Vagina (tissue), 2 donors: ENCODE data around the gene CASQ2. TPM values are rescaled to one million over a fixed set of nuclear protein-coding genes. Genes with fewer than 3 reads are reported as not detected.

Experiments used
- DNase-seq, 2 donors: peaks; one replicate each; pipeline ENCODE4 v3.0.0-alpha.2; 2017; ENCODE audit errors: extremely low spot score in 2 of 2
- H3K27ac ChIP-seq: fragments of 200-600 bp; sonication (generic); one replicate; pipeline ENCODE4 v1.5.1; 2019
- H3K27me3 ChIP-seq: fragments of 200-600 bp; sonication (generic); one replicate; pipeline ENCODE4 v1.5.1; 2019
- H3K36me3 ChIP-seq, 2 donors: fragments of 200-600 bp; sonication (generic); one replicate each; pipeline ENCODE4 v1.5.1; 2017 to 2019
- H3K4me1 ChIP-seq: fragments of 200-600 bp; sonication (generic); one replicate; pipeline ENCODE4 v1.5.1; 2019
- H3K4me3 ChIP-seq, 2 donors: fragments of 200-600 bp; sonication (generic); 1 replicate in 1 of 2; 2 replicates in 1 of 2; pipeline ENCODE4 v1.5.1; 2016 to 2019
- H3K9me3 ChIP-seq: fragments of 200-600 bp; sonication (generic); one replicate; pipeline ENCODE4 v1.5.1; 2019
- POLR2A ChIP-seq, 2 donors: fragments of 450-650 bp; IDR thresholded peaks; one replicate each; pipeline ENCODE4 v1.6.1; 2017; ENCODE audit warnings: antibody characterized with exemption in 2 of 2, mild to moderate bottlenecking in 2 of 2, moderate library complexity in 2 of 2
- POLR2AphosphoS5 ChIP-seq, 2 donors: sonication (generic); formaldehyde crosslinking; IDR thresholded peaks; one replicate each; pipeline ENCODE4 v1.9.0; 2017; ENCODE audit warnings: antibody characterized with exemption in 2 of 2, mild to moderate bottlenecking in 2 of 2, low read depth in 1 of 2; ENCODE audit not compliant: insufficient read depth in 1 of 2
- intact Hi-C: fragments of 100-400 bp; cut with DNase I; formaldehyde crosslinking; loops from one replicate; pipeline ENCODE4 v1.15.1; 2023
- total RNA-seq: library from RNA; depleted of rRNA; stranded (reverse); fragments of >200 nt; gene quantifications from one replicate; pipeline ENCODE4 v1.2.3, GENCODE V29; 2016
- TF ChIP-seq, protein P1 (sequence below), 3 experiments: fragments of 450-650 bp in 2 of 3; fragments of 200-600 bp in 1 of 3; sonication (generic) in 1 of 3; IDR thresholded peaks; one replicate each; pipeline ENCODE4 v1.5.1; 2017 to 2019; ENCODE audit warnings: antibody characterized with exemption in 3 of 3, mild to moderate bottlenecking in 2 of 3, moderate library complexity in 2 of 3

CASQ2 gene
- total RNA-seq, 1 donor from 2014 or later, result 3.2 TPM

DNA sequence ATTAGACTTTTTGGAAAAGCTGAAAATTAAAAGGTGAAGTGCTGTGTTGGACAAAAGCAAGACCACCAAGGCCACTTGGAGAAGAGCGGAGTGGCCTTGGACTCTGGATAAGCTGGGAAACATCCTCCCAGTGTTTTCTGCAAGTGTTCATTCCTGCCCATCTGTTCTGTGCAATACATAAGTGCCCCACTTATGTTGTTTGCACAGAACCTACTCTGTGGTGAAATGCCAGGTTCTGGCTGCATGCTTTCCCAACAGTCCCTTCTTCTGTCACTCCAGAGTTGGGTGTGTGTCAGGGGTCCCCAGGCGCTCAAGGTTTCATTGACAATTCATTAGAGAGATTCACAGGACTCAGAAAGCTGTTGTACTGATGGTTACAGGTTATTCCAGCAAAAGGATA, 42.1 kb upstream of the CASQ2 start:
- Histone ChIP-seq H3K4me3 (no peak overlapping the region), H3K27ac (no peak overlapping the region), H3K27me3 (no peaks in the 10 kb centered on the region), H3K9me3 (no peaks in the 10 kb centered on the region), H3K36me3 (no peaks in the 10 kb centered on the region), H3K4me1 (peaks cover 24% of the 10 kb centered on the region)
- intact Hi-C loops, result no loop called here
- no peak for DNase-seq
- TF ChIP-seq, protein P1, sequence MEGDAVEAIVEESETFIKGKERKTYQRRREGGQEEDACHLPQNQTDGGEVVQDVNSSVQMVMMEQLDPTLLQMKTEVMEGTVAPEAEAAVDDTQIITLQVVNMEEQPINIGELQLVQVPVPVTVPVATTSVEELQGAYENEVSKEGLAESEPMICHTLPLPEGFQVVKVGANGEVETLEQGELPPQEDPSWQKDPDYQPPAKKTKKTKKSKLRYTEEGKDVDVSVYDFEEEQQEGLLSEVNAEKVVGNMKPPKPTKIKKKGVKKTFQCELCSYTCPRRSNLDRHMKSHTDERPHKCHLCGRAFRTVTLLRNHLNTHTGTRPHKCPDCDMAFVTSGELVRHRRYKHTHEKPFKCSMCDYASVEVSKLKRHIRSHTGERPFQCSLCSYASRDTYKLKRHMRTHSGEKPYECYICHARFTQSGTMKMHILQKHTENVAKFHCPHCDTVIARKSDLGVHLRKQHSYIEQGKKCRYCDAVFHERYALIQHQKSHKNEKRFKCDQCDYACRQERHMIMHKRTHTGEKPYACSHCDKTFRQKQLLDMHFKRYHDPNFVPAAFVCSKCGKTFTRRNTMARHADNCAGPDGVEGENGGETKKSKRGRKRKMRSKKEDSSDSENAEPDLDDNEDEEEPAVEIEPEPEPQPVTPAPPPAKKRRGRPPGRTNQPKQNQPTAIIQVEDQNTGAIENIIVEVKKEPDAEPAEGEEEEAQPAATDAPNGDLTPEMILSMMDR (IDR thresholded peaks at IDR 0.05), result no peak

DNA sequence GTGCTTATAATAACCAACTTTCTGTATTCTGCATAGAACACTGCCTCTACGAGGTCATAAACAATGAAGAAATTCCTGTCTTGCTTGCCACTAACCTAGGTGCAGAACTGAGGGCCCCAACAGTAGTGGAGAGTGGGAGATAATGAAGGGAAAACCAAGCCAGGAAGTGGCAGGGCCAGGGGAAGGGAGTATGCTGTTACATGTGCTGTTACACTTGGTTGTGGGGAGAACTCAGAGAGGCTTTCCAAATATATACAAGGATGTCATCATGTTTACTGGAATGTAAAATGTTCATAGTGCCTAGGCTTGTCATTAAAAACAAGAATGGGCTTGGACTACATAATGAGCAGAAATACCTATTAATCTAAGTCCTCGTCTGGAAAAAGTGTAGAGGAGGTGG, 41.3 kb upstream of the CASQ2 start:
- H3K9me3 ChIP-seq, result no peaks in the 10 kb centered on the region
- no peak overlapping the region for H3K4me3 ChIP-seq
- TF ChIP-seq POLR2AphosphoS5 (IDR thresholded peaks at IDR 0.05; ENCODE audit: insufficient read depth in 1 of 2, low read depth in 1 of 2), result no peak
- H3K27ac ChIP-seq, result no peak overlapping the region
- DNase-seq, result no peak
- peaks cover 17% of the 10 kb centered on the region for H3K4me1 ChIP-seq
- intact Hi-C loops, result no loop called here
- H3K36me3 ChIP-seq, result no peaks in the 10 kb centered on the region
- H3K27me3 ChIP-seq, result no peaks in the 10 kb centered on the region

DNA sequence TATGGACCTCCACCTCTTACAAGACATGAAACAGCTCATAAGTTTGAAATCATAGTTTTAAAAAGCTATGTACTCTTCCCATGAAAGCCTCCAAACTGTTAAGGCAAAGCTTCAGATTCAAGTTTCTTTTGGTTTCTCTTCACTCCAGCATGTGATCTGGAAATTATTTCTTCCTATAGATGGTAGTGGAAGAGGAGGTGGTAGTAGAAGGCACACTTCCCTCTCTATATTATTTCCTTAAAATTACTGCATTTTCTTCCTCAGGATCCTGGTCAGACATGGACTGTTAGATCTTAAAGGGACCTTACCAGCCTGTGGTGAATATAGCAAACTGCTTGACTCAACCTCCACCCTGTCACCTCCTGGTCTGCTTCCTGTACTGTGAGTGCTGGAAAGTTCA, 40.6 kb upstream of the CASQ2 start:
- H3K27ac ChIP-seq, result no peak overlapping the region
- no peak for TF ChIP-seq POLR2AphosphoS5 (IDR thresholded peaks at IDR 0.05; ENCODE audit: insufficient read depth in 1 of 2, low read depth in 1 of 2)
- TF ChIP-seq, protein P1 (IDR thresholded peaks at IDR 0.05), result no peak
- no peak for TF ChIP-seq POLR2A (IDR thresholded peaks at IDR 0.05)
- intact Hi-C loops, result no loop called here

DNA sequence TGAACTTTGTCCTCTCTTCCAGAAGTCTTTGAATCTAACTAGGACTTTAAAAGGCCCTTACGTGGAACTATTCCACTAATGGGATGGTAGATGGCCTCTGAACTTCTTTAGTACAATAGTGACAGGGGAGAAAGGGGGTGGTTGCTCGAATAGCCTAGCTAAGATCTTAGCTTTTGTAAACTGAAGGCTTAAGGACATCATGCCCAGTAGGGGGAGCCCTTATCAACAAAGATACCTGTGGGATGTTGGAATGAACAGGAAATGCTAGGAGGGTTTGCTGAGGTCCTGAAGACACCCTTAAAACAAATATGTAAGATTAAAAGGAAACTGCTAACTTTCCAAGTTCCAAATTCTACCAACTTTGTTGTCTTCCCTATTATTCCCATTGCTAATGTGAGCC, 39.2 kb upstream of the CASQ2 start:
- H3K9me3 ChIP-seq, result no peaks in the 10 kb centered on the region
- H3K4me1 ChIP-seq, result peaks cover 13% of the 10 kb centered on the region
- no peaks in the 10 kb centered on the region for H3K36me3 ChIP-seq
- TF ChIP-seq, protein P1 (IDR thresholded peaks at IDR 0.05), result peak; percentile 11 to 65 (median 63)
- no peak for TF ChIP-seq POLR2AphosphoS5 (IDR thresholded peaks at IDR 0.05; ENCODE audit: insufficient read depth in 1 of 2, low read depth in 1 of 2)
- TF ChIP-seq POLR2A (IDR thresholded peaks at IDR 0.05), result no peak
- no peak overlapping the region for H3K4me3 ChIP-seq
- DNase-seq, result no peak
- no peak overlapping the region for H3K27ac ChIP-seq
- no peaks in the 10 kb centered on the region for H3K27me3 ChIP-seq
- intact Hi-C loops, result no loop called here

More for the DNA sequence above, 40.6 kb upstream of the CASQ2 start:
- Histone ChIP-seq H3K9me3 (no peaks in the 10 kb centered on the region), H3K36me3 (no peaks in the 10 kb centered on the region), H3K4me3 (no peak overlapping the region), H3K4me1 (peaks cover 13% of the 10 kb centered on the region), H3K27me3 (no peaks in the 10 kb centered on the region)
- no peak for DNase-seq

DNA sequence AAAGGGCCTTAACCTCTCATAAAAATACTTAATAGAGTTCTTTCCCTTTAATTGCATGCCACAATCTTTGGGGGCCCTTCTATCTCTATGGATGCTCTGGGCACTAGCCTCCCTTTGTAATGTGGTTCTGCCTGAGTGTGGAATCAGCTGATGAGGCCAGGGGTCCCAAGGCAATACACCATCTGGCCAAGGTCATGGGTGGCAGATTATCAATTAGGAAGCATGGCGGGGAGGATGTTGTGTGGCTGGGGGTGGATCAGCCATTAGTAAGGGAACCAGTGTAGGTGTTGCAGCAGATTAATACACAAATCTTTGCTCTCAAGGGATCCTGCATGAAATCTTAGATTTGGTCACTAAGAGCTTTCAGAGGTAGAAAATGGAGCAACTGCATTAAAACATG, 37.1 kb upstream of the CASQ2 start:
- no peaks in the 10 kb centered on the region for H3K9me3 ChIP-seq
- no peak overlapping the region for H3K27ac ChIP-seq
- TF ChIP-seq, protein P1 (IDR thresholded peaks at IDR 0.05), result no peak
- no peak for TF ChIP-seq POLR2AphosphoS5 (IDR thresholded peaks at IDR 0.05; ENCODE audit: insufficient read depth in 1 of 2, low read depth in 1 of 2)
- no peak for TF ChIP-seq POLR2A (IDR thresholded peaks at IDR 0.05)
- H3K4me3 ChIP-seq, result no peak overlapping the region
- H3K27me3 ChIP-seq, result no peaks in the 10 kb centered on the region
- intact Hi-C loops, result no loop called here
- no peak for DNase-seq
- H3K4me1 ChIP-seq, result peaks cover 13% of the 10 kb centered on the region
- H3K36me3 ChIP-seq, result no peaks in the 10 kb centered on the region

DNA sequence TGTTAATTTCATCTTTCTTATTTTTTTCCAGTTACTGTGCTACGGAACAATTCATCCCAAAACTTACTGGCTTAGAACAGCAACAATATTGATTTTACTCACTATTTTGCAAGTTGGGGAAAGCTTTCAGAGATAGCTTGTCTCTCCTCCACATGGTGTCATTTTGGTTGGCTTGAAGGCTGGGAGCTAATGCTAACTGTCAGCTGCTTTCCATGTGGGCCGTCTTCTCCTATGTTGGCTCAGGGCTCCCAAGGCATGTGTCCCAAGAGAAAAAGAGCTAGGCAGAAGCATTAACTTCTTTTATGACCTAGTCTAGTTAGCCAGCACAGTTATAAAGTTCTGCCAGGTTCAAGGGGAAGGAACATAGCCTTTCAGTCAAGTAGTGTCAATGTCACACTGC, 33.9 kb upstream of the CASQ2 start:
- Histone ChIP-seq H3K4me3 (no peak overlapping the region), H3K9me3 (no peaks in the 10 kb centered on the region), H3K27me3 (no peaks in the 10 kb centered on the region), H3K27ac (no peak overlapping the region), H3K36me3 (no peaks in the 10 kb centered on the region), H3K4me1 (no peaks in the 10 kb centered on the region)
- TF ChIP-seq POLR2A (IDR thresholded peaks at IDR 0.05), result no peak
- no peak for DNase-seq
- intact Hi-C loops, result no loop called here
